SK-N-MC (cell line): ENCODE results near the gene TTC28.

ENCODE experiments used
- DNase-seq: peaks from one replicate; pipeline ENCODE4 v3.0.0-alpha.2; 2011; ENCODE audit warnings: low read depth, low spot score
- H3K27ac ChIP-seq: fragments of 200-600 bp; sonication (generic); 2 replicates; pipeline ENCODE4 v1.5.1; 2016; ENCODE audit warnings: mixed run types
- H3K36me3 ChIP-seq: fragments of 200-600 bp; sonication (generic); 2 replicates; pipeline ENCODE4 v1.6.1; 2017; ENCODE audit warnings: antibody characterized with exemption, low read length, mixed read lengths; ENCODE audit not compliant: insufficient read depth
- H3K4me3 ChIP-seq: fragments of 200-600 bp; sonication (generic); 2 replicates; pipeline ENCODE4 v1.5.1; 2016
- H3K9ac ChIP-seq: fragments of 200-600 bp; sonication (generic); 2 replicates; pipeline ENCODE4 v1.8.0; 2017; ENCODE audit warnings: mixed run types, mixed read lengths; ENCODE audit not compliant: insufficient read length
- H3K9me3 ChIP-seq: fragments of 200-600 bp; sonication (generic); 2 replicates; pipeline ENCODE4 v1.6.1; 2017; ENCODE audit warnings: low read depth, mild to moderate bottlenecking, antibody characterized with exemption, low read length, moderate library complexity, mixed read lengths
- EZH2 ChIP-seq: fragments of 200-600 bp; sonication (generic); IDR thresholded peaks from one replicate; pipeline ENCODE4 v1.6.1; 2017; ENCODE audit warnings: antibody characterized with exemption
- FOXP2 ChIP-seq: optimal IDR thresholded peaks from 2 replicates; pipeline ENCODE3; 2011; ENCODE audit warnings: mild to moderate bottlenecking, moderate library complexity; ENCODE audit not compliant: insufficient read depth; ENCODE audit errors: extremely low read length, control extremely low read depth
- POLR2AphosphoS5 ChIP-seq: IDR thresholded peaks from 2 replicates; pipeline ENCODE4 v1.6.1; 2012; ENCODE audit warnings: mild to moderate bottlenecking, low read depth, low read length, borderline replicate concordance

The TTC28 gene

DNA sequence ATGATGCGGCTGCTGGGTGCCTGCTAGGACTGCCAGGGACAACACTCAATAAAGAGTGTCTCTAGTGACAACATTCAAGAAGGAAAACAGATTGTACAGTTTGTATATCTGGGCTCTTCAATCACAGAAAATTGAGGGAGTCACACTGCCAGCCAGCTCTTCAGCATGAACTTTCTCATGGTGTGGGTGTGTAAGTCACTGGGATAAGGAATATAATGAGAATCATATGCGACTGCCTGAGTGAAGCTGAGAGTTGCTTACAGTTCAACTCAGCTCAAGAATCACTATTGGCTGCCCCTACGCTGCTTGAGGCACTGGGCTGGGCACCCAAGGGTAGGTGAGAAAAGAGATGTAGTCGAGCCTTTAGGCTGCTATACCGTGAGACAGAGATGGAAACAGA is 432.5 kb downstream of the TTC28 start:
- no peaks in the 10 kb centered on the region for H3K36me3 ChIP-seq
- DNase-seq, result no peak
- TF ChIP-seq POLR2AphosphoS5, result no peak
- TF ChIP-seq EZH2, result no peak
- TF ChIP-seq FOXP2, result no peak
- no peak overlapping the region for H3K9ac ChIP-seq
- no peaks in the 10 kb centered on the region for H3K9me3 ChIP-seq
- no peak overlapping the region for H3K4me3 ChIP-seq
- no peak overlapping the region for H3K27ac ChIP-seq

DNA sequence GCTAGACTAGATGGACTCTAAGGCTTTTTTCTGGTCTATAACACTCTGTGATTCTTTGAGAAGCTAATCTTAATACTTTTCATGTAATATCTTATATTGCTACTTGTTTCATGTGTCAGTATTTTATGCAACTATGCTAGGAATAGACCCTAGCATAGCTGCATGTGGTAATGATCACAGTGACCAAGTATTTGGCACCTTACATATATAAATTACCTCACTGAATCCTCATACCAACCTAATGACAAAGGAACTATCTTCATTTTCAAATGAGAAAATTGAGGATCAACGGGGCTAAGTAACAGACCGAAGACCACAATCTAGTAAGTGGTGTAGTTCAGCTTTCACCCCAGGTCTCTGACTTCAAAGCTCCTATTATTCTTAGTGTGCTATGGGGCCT is 433.2 kb downstream of the TTC28 start:
- Histone ChIP-seq H3K9me3 (no peaks in the 10 kb centered on the region), H3K36me3 (no peaks in the 10 kb centered on the region), H3K9ac (no peak overlapping the region), H3K4me3 (no peak overlapping the region), H3K27ac (no peak overlapping the region)
- no peak for DNase-seq
- TF ChIP-seq FOXP2 (no peak), EZH2 (no peak), POLR2AphosphoS5 (no peak)

DNA sequence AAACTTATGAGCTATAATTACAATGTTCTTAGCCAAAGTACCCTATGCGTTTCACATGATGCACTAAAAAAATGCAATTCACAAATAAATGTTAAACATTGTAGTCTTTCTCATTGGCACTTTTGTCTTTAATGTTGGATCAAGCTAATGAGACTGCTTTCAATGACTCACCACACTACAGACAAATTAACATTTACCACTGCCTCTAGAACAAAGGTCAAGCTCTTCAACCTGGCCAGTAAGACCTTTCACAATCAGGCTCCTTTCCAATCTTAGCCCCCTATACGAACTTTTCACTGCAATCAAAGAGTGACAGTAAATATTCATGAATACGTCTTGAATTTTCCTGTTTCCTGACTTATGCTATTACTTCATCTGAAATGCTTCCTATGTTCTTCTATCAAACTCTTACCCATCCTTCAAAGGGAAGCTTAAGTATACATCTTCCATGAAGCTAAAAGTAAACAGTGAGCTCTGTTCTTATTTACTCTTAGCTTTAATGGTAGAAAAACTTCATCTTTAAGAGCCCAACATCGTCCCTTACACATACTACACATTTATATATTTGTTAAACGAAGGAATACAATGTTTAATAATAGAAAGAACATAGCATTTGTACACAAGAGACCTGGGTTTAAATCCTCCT is 433.9 kb downstream of the TTC28 start:
- H3K9me3 ChIP-seq, result no peaks in the 10 kb centered on the region
- DNase-seq, result no peak
- H3K4me3 ChIP-seq, result no peak overlapping the region
- no peak overlapping the region for H3K27ac ChIP-seq
- TF ChIP-seq EZH2, result no peak
- TF ChIP-seq FOXP2, result no peak
- TF ChIP-seq POLR2AphosphoS5, result no peak
- no peak overlapping the region for H3K9ac ChIP-seq
- no peaks in the 10 kb centered on the region for H3K36me3 ChIP-seq

DNA sequence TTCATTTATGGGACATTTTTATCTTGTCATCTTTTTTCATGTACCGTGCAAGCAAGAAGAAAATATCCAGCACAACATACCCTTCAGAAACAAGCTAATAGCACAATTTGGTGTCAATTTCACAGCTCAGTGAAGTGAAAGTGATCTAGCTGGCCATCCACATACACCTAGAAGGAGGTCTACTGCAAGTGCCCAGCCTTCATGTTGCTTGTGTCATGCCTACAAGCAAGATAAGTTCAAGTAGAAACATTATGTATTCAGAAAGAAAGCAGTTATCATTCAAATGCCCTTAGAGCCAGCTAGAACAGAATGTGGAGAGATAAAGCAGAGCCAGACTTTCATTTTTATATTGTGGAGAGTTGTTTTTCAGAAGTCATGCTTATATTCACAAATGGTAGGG is 434.9 kb downstream of the TTC28 start:
- no peaks in the 10 kb centered on the region for H3K36me3 ChIP-seq

DNA sequence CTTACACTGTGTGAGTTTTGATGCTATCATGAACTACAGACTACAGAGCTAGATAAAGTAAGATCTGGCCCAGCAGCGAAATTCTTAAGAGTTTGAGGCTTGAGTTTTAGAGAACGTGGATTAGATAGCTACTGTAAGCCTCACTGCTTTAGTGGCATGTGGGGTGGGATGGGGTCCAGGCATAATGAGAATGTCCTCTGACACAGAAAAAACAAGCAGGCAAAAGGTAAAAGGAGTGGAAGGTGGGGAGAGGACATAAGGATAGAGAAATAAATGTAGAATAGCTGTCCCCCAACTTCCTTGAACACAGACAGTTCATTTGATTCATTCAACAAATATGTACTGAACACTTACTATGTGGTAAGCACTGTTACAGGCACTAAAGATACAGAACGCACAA is 436.1 kb downstream of the TTC28 start:
- peaks cover 3% of the 10 kb centered on the region; the same call in 1 of the 2 replicates for H3K9me3 ChIP-seq
- H3K27ac ChIP-seq, result no peak overlapping the region
- H3K4me3 ChIP-seq, result no peak overlapping the region
- no peak for DNase-seq
- H3K9ac ChIP-seq, result no peak overlapping the region
- TF ChIP-seq EZH2 (no peak), POLR2AphosphoS5 (no peak), FOXP2 (no peak)
- no peaks in the 10 kb centered on the region for H3K36me3 ChIP-seq

More for the DNA sequence above, 434.9 kb downstream of the TTC28 start:
- H3K4me3 ChIP-seq, result no peak overlapping the region
- H3K9ac ChIP-seq, result no peak overlapping the region
- peak overlapping the region; percentile 22; the same call in 1 of the 2 replicates for H3K27ac ChIP-seq
- H3K9me3 ChIP-seq, result no peaks in the 10 kb centered on the region
- DNase-seq, result no peak
- TF ChIP-seq FOXP2, result no peak
- no peak for TF ChIP-seq EZH2
- TF ChIP-seq POLR2AphosphoS5, result no peak

DNA sequence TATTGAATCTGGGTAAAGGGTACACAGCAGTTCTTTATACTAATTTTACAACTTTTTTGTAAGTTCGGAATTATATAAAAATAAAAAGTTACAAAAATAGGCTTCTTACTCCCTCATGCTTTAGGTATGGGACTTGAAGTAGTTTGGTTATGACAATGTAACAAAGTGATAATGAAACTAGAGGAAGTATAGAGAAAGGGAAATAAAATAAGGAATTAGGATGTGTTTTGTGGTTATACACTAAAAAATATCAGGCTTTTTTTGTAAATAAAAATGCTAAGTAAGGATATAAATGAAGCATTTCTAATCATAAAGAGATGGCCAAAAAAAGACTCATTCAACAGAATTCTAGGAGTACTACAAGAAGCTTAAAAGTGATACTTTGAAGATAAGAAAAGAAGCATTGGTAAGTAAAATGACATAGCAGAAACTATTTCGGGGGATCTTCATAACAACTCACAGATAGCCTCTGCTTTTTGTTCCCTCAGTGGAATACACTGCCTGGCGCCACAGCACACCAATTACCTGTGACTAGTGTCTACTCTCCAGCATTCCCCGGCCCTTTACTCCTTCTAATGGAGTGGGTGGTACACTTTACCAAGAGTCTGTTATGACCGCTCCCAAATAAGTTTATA is 437.9 kb downstream of the TTC28 start:
- Histone ChIP-seq H3K36me3 (no peaks in the 10 kb centered on the region), H3K4me3 (no peak overlapping the region), H3K27ac (no peak overlapping the region), H3K9ac (no peak overlapping the region), H3K9me3 (peaks cover 3% of the 10 kb centered on the region; the same call in 1 of the 2 replicates)
- no peak for DNase-seq
- TF ChIP-seq FOXP2, result no peak

DNA sequence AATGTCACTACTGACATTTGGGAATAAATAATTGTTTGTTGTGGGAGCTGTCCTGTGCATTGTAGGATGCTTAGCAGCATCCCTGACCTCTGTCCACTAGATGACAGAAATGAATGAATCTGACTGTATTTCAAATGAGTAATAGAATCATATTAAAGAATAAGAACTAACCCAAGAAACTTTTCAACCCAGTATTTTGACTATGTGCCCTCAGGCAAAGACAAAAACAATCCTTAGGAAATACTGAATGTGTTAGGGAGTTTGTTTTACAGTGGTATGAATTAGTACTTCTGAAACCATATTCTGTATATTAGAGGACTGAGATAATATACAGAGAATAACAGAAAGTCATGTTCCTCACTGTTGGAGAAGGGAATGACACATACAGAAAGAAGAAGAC is 439.7 kb downstream of the TTC28 start:
- peaks cover 3% of the 10 kb centered on the region; the same call in 1 of the 2 replicates for H3K9me3 ChIP-seq
- H3K4me3 ChIP-seq, result no peak overlapping the region
- no peaks in the 10 kb centered on the region for H3K36me3 ChIP-seq
- TF ChIP-seq EZH2, result no peak
- no peak for TF ChIP-seq POLR2AphosphoS5
- TF ChIP-seq FOXP2, result no peak
- H3K9ac ChIP-seq, result no peak overlapping the region
- H3K27ac ChIP-seq, result no peak overlapping the region
- no peak for DNase-seq

DNA sequence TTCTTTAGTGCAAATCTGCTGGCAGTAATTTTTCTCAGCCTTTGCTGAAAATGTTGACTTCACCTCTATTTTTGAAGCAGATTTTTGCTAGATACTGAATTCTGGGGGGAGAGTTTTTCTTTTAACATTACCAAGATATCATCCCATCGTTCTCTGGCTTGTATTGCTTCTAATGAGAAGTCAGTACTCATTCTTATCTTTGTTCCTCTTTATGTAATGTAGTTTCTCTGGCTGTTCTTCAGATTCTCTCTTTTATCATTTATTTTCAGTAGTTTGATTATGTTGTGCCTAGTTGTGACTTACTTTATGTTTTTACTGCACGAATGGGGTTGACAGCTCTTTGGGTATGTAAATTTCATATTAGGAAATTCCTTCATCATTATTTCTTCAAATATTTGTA is 441.9 kb downstream of the TTC28 start:
- no peak overlapping the region for H3K4me3 ChIP-seq
- H3K36me3 ChIP-seq, result no peaks in the 10 kb centered on the region
- H3K9ac ChIP-seq, result no peak overlapping the region
- TF ChIP-seq FOXP2 (no peak), EZH2 (no peak), POLR2AphosphoS5 (no peak)
- H3K27ac ChIP-seq, result no peak overlapping the region
- H3K9me3 ChIP-seq, result peaks cover 3% of the 10 kb centered on the region; the same call in 1 of the 2 replicates
- DNase-seq, result no peak

DNA sequence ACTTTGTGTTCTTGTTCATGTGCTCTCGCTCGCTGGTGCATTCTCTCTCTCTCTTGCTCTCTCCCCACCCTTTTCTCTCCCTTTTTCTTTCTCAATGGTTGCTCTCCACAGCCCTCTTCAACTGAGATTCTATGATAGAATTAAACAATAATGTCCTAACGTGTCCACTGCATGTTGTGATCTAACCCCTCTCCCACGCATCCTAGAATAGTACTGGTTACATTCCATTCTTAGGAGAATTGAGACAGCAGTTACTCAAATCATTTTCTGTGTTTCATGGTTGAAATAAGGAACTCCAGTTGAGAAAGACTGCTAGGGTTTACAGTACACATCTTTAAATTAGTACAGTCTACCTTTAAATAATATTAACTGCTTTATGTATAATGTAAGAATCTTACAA is 442.5 kb downstream of the TTC28 start:
- Histone ChIP-seq H3K9me3 (peaks cover 3% of the 10 kb centered on the region; the same call in 1 of the 2 replicates), H3K4me3 (no peak overlapping the region), H3K27ac (no peak overlapping the region), H3K9ac (no peak overlapping the region), H3K36me3 (no peaks in the 10 kb centered on the region)
- no peak for DNase-seq
- TF ChIP-seq POLR2AphosphoS5 (no peak), EZH2 (no peak), FOXP2 (no peak)
